ENCODE data around the gene ZNF681.
A peak's percentile ranks its signal among the peaks of the same experiment; 100 is the strongest.
"Not testable (repeated sequence)": the region's sequence is repeated elsewhere in the genome, so short reads cannot be mapped to it uniquely, and the experiment has no call there.

ZNF681 gene

DNA sequence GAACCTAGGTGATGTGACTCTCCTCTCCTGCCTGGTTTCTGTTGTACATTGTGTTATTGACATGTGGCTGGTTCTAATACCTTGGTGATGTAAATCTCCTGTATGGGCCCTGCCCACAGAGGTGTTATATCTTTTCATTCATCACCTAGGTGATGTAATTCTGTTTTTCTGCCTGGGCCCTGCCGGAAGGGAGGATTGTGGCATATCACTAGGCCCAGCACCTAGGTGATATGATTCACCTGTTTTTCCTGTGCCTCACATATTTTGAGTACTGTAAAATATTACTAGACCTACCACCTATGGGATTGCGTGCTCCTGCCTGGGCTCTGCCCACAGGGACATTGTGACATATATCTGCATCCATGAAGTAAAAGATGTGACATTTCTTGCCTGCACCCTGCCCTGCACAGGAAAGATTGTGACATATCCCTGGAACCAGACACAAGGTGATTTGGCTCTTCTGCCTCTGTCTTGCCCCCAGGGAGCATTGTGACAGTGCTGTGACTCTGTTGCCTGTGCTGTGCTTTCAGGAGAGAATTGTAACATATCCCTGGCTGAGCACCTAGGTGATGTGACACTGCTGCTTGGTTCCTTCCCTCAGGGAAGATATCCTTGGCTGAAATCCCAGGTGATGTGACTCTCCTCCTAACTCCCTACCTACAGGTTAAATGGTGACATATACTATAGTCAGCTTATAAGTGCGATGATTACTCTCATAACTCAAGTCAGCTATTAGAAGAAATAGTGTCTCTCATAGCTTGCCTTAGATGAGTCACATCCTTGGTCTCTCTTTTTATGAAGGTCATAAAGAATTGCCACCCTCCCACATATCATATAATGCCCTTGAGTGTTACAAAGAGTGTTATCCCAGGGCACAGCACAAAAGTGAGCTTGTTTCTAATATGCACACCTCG is 13.3 kb upstream of the ZNF681 start:
- no peak for DNase-seq

DNA sequence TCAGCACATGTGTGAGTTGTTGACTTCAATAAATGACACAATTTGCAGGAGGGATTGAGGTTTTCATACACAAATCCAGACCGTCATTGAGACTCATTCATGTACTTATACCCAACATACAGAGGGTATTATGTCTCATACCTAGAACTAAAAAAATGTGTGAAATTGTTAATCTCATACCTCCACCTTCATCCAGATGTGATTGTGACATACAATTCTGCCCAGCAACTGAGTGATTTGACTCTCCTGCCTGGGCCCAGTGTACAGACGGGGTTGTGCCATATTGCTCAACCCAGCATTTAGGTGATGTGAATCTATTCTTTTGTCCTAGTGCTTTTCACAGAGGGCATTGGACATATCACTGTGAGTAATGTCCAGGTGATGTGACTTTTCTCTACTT is 12.6 kb upstream of the ZNF681 start:
- no peak for DNase-seq

DNA sequence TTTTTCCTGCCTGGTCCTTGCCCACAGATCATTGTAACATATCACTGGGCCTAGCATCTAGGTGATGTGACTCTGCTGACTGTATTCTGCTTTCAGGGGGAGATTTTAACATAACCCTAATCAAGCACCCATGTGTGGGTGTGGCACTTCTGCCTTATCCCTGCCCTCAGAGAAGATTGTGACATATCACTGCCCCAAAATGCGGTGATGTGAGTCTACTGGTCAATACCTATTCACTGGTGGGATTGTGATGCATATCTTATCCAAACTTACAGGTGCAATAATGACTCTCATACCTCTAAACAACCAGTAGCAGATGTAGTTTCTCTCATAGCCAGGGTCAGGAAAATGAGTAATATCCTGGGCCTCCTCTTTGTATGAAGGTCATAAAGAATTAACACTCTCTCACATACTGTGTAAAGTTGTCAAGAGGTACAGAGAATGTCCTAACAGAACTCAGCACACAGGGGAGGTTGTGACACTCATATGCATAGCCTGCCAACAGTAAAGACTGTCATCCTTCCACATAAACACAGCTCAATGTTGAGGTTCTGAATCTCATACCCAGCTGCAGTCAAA is 12.1 kb upstream of the ZNF681 start:
- DNase-seq, result no peak

DNA sequence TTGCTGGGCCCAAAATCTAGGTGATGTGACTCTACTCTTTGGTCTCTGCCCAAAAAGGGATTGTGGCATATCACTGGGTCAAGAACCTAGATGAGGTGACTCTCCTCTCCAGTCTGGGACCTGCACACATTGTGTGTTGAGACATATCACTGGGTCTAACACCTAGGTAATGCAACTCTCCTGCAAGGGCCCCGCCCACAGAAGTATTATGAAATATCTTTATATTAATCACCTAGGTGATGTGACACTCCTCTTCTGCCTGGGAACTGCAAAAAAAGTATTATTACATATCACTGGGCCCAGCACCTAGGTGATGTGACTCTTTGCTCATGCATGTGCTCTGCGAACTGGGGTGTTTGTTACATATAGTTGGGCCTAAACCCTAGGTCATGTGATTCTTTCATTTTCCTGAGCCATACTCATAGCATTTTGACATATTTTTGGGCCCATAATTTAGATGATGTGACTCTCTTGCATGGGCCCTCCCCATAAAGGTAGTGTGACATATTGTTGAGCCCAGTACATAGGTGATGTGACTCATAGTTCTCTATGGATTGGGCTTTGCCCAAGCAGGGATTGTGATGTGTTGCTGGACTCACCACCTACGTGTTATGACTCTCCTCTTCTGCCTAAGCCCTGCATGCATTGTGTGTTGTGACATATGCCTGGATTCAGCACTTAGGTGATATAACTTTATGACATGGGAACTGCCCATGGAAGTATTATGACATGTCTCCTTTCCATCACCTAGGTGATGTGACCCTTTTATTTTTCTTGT is 11.2 kb upstream of the ZNF681 start:
- DNase-seq, result no peak

DNA sequence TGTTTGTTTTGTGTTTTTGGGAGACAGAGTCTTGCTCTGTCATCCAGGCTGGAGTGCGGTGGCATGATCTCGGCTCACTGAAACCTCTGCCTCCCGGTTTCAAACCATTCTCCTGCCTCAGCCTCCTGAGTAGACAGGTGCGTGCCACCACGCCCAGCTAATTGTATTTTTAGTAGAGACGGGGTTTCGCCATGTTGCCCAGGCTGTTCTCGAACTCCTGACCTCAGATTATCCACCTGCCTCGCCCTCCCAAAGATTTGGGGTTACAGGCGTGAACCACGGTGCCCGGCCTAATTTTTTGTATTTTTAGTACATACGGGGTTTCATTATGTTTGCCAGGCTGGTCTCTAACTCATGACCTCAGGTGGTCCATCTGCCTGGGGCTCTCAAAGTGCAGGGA is 8.3 kb upstream of the ZNF681 start:
- no peak for DNase-seq

DNA sequence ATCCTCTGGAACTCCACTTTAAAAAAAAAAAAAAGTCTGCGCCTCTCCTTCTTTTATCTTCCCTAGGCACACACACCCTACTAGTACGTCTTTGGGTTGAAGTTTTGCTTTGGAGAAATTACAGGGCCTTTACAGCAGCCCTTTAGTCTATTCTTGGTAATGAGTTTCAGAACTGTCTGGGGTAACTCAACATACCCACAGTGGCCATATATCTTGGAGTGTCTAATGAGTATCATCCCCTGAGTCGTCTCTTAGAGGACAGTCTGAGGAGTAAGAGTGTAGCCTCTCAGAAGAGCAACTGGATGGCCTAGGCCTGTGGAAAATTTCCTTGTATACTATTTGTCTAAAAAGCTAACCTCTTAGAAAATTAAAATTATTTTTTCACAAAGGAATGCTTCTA is 6.1 kb upstream of the ZNF681 start:
- no peak for DNase-seq

- DNase-seq, result peak; percentile 83
Measured at GRCh38 chr19:23762884-23763711, 4.4 kb upstream of the ZNF681 start.

DNA sequence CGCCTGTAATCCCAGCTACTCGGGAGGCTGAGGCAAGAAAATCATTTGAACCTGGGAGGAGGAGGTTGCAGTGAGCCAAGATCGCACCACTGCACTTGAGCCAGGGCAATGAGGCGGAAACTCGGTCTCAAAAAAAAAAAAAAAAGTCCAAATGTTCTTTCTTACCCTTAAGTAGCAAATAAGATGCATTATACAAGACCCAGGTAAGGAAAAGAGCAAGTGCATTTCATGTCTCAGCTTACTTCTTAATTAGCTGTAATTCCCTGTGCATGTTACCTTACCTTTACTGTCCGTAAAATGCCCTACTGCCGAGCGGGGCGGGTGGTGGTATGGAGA is 3.8 kb upstream of the ZNF681 start:
- no peak for DNase-seq

- DNase-seq, result not testable (repeated sequence)
Measured at GRCh38 chr19:23760326-23760725, 1.6 kb upstream of the ZNF681 start.

DNA sequence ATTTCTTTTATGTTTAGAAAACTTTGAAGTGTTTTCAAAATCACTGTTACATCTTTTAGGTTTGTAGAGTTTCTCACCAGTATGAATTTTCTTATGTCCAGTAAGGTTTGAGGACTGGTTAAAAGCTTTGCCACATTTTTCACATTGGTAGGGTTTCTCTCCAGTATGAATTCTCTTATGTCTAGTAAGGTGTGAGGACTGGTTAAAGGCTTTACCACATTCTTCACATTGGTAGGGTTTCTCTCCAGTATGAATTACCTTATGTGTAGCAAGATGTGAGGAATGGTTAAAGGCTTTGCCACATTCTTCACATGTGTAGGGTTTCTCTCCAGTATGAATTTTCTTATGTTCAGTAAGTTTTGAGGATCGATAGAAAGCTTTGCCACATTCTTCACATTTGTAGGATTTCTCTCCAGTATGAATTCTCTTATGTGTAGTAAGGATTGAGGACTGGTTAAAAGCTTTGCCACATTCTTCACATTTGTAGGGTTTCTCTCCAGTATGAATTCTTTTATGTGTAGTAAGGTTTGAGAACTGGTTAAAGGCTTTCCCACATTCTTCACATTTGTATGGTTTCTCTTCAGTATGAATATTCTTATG is 15.0 kb downstream of the ZNF681 start:
- not testable (repeated sequence) for DNase-seq

DNA sequence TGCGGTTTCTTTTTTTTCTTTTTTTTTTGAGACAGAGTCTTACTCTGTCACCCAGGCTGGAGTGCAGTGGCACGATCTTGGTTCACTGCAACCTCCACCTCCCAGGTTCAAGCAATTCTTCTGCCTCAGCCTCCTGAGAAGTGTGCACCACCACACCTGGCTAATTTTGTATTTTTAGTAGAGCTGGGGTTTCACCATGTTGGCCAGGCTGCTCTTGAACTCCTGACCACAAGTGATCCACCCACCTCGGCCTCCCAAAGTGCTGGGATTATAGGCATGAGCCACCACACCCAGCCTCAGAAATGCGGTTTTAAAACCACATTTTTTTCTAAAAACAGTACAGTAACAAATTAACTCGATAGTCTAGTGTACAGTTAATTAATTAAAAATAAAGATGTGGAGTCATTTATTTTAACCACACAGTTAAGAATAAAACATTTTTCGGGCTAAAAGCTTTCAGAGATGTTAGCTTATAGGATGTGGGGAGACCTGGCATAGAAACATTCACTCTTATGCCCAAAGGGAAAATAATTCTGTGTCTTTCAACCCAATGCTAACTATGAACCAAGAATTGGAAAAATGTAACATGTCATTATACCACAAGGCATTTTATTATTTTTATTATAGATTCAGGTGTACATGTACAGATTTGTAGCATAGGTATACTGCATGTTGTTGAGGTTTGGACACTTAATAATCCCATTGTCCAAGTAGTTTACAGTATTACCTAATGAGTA is 27.8 kb downstream of the ZNF681 start:
- not testable (repeated sequence) for DNase-seq

GRCh38 chr19:23724161-23724560 is 34.5 kb downstream of the ZNF681 start:
- DNase-seq, result peak; percentile 2

GRCh38 chr19:23718802-23719201 is 39.9 kb downstream of the ZNF681 start:
- no peak for DNase-seq

DNA sequence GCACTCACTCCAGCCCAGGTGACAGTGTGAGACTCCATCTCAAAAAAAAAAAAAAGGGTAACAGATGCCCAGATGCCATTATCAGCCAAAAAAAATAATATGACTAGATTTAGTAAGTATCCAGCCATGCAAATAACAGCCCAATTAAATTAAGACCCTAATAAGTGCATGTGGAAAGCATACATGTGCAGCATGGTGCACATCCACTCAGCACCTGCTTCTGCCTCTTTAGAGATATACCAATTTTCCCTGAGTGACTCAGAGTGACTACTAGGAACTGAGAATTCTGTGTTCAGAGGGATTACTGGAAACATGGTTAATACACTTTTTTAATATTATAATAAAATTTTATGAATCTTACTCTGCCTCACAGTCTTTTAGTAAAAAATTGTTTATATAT is 41.9 kb downstream of the ZNF681 start:
- no peak for DNase-seq

- DNase-seq, result no peak
Measured at GRCh38 chr19:23709347-23709746, 49.3 kb downstream of the ZNF681 start.

- DNase-seq, result no peak
Measured at GRCh38 chr19:23706657-23707056, 52.0 kb downstream of the ZNF681 start.

- DNase-seq, result peak; percentile 60
Measured at GRCh38 chr19:23699521-23699860, 59.2 kb downstream of the ZNF681 start.

GRCh38 chr19:23698711-23699520 is 59.8 kb downstream of the ZNF681 start:
- peak; percentile 77 for DNase-seq

- DNase-seq, result not testable (repeated sequence)
Measured at GRCh38 chr19:23692937-23693336, 65.8 kb downstream of the ZNF681 start.
